AG04449 (cell line): Measurements from ENCODE around the gene ZCCHC3.

ENCODE experiments used
- CTCF ChIA-PET: fragments of 350-600 bp; formaldehyde crosslinking; extraction: SDS; loops from one replicate; lab custom pipeline; 2021; ENCODE audit warnings: antibody characterized with exemption; lab: Yijun Ruan, JAX
- POLR2A ChIA-PET: fragments of 400-600, 350-600 bp; formaldehyde crosslinking; extraction: SDS; loops from one replicate; lab custom pipeline; 2020; ENCODE audit warnings: antibody characterized with exemption, inconsistent platforms; lab: Yijun Ruan, JAX
- DNase-seq: peaks from one replicate; pipeline ENCODE4 v3.0.0-alpha.2; 2010; ENCODE audit warnings: low read depth, low spot score
- H3K4me3 ChIP-seq: 2 replicates; pipeline ENCODE4 v1.5.1; 2011; ENCODE audit warnings: low read depth, mild to moderate bottlenecking, control low read depth, low read length
- CTCF ChIP-seq: IDR thresholded peaks from one replicate; pipeline ENCODE4 v1.5.1; 2011; ENCODE audit warnings: mild to moderate bottlenecking, moderate library complexity, low read length, control low read depth, inconsistent platforms; ENCODE audit not compliant: insufficient read depth; ENCODE audit errors: missing control alignments

ZCCHC3 gene

GRCh38 chr20:276620-277495 lies 20.5 kb upstream of the ZCCHC3 start:
- ChIA-PET CTCF (interaction anchor here (1.6 to 2.4 kb wide), 2 partner anchors 9 to 11 kb away, joined by 4 to 15 read pairs; no protein-coding TSS in a partner anchor), POLR2A (no interaction called here)
- TF ChIP-seq CTCF = no peak
- DNase-seq = no peak
- no peak overlapping the region for H3K4me3 ChIP-seq

- ChIA-PET POLR2A (no interaction called here), CTCF (interaction anchor here (2.4 kb wide), 1 partner anchor 10 kb away, joined by 15 read pairs; no protein-coding TSS in a partner anchor)
- no peak overlapping the region for H3K4me3 ChIP-seq
- no peak for DNase-seq
- no peak for TF ChIP-seq CTCF
These were observed 19.9 kb upstream of the ZCCHC3 start for GRCh38 chr20:277496-277781.

GRCh38 chr20:278181-278580 lies 19.2 kb upstream of the ZCCHC3 start:
- ChIA-PET POLR2A (no interaction called here), CTCF (interaction anchor here (2.4 kb wide), 1 partner anchor 11 kb away, joined by 15 read pairs; no protein-coding TSS in a partner anchor)
- no peak overlapping the region for H3K4me3 ChIP-seq

GRCh38 chr20:278607-279571 lies 18.5 kb upstream of the ZCCHC3 start:
- no peak overlapping the region for H3K4me3 ChIP-seq
- DNase-seq = no peak
- TF ChIP-seq CTCF = no peak
- CTCF ChIA-PET = interaction anchor here (2.4 kb wide), 1 partner anchor 11 kb away, joined by 15 read pairs; no protein-coding TSS in a partner anchor
- POLR2A ChIA-PET = no interaction called here

More at GRCh38 chr20:278181-278580, 19.2 kb upstream of the ZCCHC3 start:
- no peak for DNase-seq
- TF ChIP-seq CTCF = no peak

- POLR2A ChIA-PET = no interaction called here
- H3K4me3 ChIP-seq = no peak overlapping the region
- DNase-seq = no peak
- CTCF ChIA-PET = interaction anchor here (0.9 to 3.9 kb wide), 2 partner anchors 15 to 189 kb away, joined by 3 to 46 read pairs; no protein-coding TSS in a partner anchor
- TF ChIP-seq CTCF = no peak
These were observed 13.2 kb upstream of the ZCCHC3 start for GRCh38 chr20:284172-284571.

GRCh38 chr20:286508-286907 lies 10.9 kb upstream of the ZCCHC3 start:
- ChIA-PET POLR2A (no interaction called here), CTCF (no interaction called here)
- TF ChIP-seq CTCF = no peak
- DNase-seq = no peak
- no peak overlapping the region for H3K4me3 ChIP-seq
